A549 treated with RU486 at 1 μM for 4 hours (cell line): ENCODE measurements around the gene CLEC6A. TPM values are rescaled to one million over a fixed set of nuclear protein-coding genes. Genes with fewer than 3 reads are reported as not detected.

Experiments used
- total RNA-seq: library from RNA; stranded (reverse); fragments of 200-300 nt; extraction: Qiagen RNA extraction; gene quantifications from 5 replicates; pipeline ENCODE4 v1.2.3, GENCODE V29; 2022; ENCODE audit warnings: low read depth

The CLEC6A gene
- not detected in 5 replicates for total RNA-seq

GRCh38 chr12:8455727-8456360 is at the start of gene CLEC6A:
Gene CLEC6A (plus strand): TSS chr12:8455962. CDS start chr12:8456112, 150 bp downstream.

GRCh38 chr12:8513256-8513655 is 57.5 kb downstream of the CLEC6A start, which contains the start of gene CLEC4D:
Gene CLEC4D (plus strand): TSS chr12:8513503. CDS start chr12:8513733, 230 bp downstream.

Other genes starting within 250 kb of the CLEC6A start
- gene FAM90A1, start 228.3 kb upstream of the CLEC6A start, total RNA-seq: 0.07 to 0.08 TPM (median 0.08 TPM) in 3 of 5 replicates, not detected in the others
- gene CLEC4D, start 57.5 kb downstream of the CLEC6A start, total RNA-seq: not detected in 5 replicates
- gene CLEC4E, start 84.9 kb downstream of the CLEC6A start, total RNA-seq: 0.18 to 0.26 TPM in 2 of 5 replicates, not detected in the others
- 0.08 to 0.17 TPM (median 0.09 TPM) in 3 of 5 replicates, not detected in the others for gene AICDA, start 156.9 kb downstream of the CLEC6A start, total RNA-seq
- gene MFAP5, start 206.9 kb downstream of the CLEC6A start, total RNA-seq: 0.17 to 0.36 TPM (median 0.26 TPM) in 3 of 5 replicates, not detected in the others
- gene RIMKLB, start 242.0 kb downstream of the CLEC6A start, total RNA-seq: 14.2 to 17.9 TPM (median 16.4 TPM) in 5 replicates